ENCODE results near the gene TMEM120B.

The TMEM120B gene

DNA sequence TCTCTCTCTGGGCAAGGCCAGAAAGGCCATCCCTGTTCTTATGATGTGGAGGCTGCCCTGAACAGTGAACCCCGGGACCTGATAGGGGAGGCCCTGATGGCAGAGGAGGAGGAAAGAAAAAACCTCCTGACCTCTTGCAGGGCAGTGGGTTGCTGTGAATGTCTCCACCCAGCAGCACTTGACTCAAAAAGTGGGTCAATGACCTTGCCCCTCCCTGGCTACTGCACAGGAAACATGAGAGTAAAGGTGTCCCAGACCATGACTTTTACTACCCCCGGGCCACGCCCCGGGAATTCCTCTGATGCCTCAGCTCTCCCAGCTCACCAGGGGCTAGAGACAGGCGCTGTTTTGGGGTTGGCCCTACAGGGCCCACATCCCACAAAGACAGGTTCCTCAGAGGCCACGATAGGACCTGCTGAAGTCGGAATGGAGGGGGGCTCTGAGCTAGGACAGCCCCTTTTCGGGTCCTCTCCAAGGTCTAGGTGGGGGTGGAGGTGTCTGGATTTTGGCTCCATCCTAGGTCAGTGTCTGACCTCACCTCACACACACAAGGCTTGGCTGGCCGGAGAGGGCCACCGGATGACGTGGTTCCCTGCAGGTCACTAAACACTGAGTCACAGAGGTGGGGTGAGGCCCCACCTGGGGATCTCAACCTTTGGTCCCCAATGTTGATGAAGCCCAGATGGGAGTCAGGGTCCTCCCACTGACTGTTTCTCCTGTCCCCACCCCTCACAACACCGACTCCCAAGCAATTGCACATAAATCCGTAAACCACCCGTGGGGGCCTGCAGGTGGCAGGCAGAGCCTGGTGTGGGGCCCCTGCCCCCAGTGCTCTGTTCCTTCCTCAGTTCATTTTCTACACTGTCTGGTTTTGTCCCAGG, 79.4 kb downstream of the TMEM120B start:
- H3K4me3 ChIP-seq (replicated peaks; ENCODE audit: low read depth, low read length): no peak overlapping the region
- TF ChIP-seq, protein P1, sequence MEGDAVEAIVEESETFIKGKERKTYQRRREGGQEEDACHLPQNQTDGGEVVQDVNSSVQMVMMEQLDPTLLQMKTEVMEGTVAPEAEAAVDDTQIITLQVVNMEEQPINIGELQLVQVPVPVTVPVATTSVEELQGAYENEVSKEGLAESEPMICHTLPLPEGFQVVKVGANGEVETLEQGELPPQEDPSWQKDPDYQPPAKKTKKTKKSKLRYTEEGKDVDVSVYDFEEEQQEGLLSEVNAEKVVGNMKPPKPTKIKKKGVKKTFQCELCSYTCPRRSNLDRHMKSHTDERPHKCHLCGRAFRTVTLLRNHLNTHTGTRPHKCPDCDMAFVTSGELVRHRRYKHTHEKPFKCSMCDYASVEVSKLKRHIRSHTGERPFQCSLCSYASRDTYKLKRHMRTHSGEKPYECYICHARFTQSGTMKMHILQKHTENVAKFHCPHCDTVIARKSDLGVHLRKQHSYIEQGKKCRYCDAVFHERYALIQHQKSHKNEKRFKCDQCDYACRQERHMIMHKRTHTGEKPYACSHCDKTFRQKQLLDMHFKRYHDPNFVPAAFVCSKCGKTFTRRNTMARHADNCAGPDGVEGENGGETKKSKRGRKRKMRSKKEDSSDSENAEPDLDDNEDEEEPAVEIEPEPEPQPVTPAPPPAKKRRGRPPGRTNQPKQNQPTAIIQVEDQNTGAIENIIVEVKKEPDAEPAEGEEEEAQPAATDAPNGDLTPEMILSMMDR (IDR thresholded peaks at IDR 0.05; ENCODE audit: low read depth, low read length, missing control alignments): no peak
- DNase-seq (ENCODE audit: extremely low read depth, low read depth): no peak

DNA sequence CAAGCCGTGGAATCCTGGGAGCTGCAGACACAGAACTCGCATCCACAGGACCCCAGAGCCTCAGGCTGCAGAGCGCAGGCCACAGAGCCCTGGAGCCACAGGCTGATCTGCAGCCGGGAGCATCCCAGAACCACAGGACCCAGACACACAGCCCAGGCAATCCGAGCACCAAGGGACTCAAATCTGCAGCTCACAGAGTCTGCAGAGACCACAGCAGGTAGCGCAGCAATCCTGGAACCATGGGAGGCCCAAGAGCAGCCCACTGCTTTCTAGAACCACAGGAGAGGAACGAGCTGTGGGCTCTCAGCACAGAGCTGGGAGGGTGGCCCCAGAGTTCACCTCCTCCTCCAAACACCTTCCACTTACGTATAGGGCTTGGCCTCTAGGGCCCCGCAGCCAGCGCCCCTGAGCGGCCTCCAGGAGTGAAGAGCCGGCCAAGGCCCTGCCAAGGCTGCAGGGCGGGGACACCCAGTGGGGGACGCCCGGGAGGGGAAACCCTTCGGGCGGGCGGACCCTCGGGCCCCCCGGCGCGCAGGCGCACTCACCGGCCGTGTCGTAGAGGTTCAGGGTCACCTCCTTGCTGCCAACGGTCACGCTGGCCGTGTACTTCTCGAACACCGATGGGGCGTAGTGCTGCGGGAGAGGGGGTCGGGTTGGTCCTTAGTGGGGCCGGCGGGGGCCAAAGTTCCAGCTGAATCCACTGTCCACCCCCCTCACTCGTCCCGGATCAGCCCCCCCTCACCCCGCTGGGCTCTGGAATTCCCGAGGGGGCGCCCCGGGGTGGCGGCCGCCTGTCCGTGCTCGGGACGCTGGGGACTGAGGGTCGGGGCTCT, 80.3 kb downstream of the TMEM120B start:
- TF ChIP-seq, protein P1 (IDR thresholded peaks at IDR 0.05; ENCODE audit: low read depth, low read length, missing control alignments): no peak
- peak overlapping the region; percentile 45 for H3K4me3 ChIP-seq (replicated peaks; ENCODE audit: low read depth, low read length)
- no peak for DNase-seq (ENCODE audit: extremely low read depth, low read depth)

DNA sequence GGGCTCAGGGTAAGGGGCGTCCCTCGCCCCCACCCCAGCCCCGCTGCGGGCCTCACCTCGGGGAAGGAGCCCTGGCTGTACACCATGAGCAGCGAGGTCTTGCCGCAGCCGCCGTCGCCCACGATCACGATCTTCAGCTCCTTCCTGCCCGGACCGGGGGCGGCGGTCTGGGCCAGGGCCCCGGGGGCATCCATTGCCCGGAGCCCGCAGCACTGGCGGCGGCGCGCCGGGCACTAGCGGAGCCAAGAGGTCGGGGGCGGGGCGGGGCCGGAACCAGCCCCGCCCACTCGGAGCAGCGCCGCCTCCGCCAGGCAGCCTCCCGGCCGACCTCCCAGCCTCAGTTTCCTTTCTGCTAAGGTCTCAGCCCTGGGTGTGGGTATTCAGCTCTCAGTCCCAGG, 80.9 kb downstream of the TMEM120B start, which contains the start of gene RHOF:
RHOF (minus strand) TSS at position 249 of the 398 bp plus-strand sequence; CDS start at position 194, 55 bp downstream.
- no peak for DNase-seq (ENCODE audit: extremely low read depth, low read depth)
- peak within 1 kb of the TSS; percentile 45 for H3K4me3 ChIP-seq (replicated peaks; ENCODE audit: low read depth, low read length)
- TF ChIP-seq, protein P1 (IDR thresholded peaks at IDR 0.05; ENCODE audit: low read depth, low read length, missing control alignments): no peak

DNA sequence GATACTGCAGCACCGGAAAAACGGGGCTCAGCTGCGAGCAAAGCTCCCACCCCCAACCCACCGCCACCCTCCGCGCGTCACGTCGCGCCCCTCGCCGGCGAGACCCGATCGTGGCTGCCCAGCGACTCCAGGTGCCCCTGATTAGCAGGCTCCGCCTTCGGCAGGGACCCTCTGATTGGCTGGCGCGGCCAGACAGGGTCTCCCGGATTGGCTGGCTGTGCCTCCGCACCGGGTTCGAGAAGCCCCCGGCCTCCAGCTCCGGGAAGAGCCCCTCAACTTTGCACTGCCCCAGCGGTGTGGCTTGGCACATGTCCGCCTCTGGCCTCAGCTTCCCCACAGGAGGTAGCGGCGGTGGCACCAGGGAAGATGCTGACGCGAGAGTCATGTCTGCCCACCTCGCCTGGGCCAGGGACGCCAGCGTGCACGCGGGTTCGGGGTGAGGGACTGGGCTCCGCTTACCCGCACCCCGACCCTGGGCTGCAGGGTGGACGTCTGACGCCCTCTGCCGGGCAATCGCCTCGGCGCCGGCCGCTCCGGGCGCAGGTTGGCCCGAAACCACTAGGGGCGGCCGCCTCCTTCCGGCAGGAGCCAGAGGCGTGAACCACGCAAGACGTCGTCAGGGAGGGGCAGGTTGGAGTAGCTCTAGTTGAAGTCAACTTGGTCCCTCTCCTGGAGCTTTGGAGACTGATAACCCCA, 81.4 kb downstream of the TMEM120B start:
- H3K4me3 ChIP-seq (replicated peaks; ENCODE audit: low read depth, low read length): peak overlapping the region; percentile 45
- no peak for DNase-seq (ENCODE audit: extremely low read depth, low read depth)
- TF ChIP-seq, protein P1 (IDR thresholded peaks at IDR 0.05; ENCODE audit: low read depth, low read length, missing control alignments): peak; percentile 100

DNA sequence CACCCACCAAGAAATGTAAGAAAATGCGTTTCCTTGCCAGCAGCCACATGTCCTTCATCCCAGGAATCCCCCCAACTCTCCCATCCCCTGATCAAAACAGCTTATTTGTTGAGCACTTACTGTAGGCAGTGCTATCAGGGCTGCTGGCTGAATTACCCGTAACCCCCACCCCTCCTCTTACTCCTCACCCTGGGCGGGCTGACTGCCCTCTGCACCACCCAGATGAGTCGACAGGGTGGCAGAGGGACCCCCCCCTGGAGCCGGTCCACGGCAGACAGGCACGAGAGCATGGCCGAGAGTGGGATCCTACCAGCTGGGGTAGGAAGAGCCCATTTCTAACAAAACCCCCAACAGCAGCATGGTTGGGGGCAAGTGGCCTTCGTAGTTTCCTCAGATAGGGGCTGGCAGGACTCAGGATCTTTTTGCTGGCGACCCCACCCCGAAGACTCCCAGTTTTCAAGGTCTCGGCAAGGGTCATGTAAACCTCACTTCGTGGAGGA, 82.0 kb downstream of the TMEM120B start:
- no peak for DNase-seq (ENCODE audit: extremely low read depth, low read depth)
- peak overlapping the region; percentile 45 for H3K4me3 ChIP-seq (replicated peaks; ENCODE audit: low read depth, low read length)
- TF ChIP-seq, protein P1 (IDR thresholded peaks at IDR 0.05; ENCODE audit: low read depth, low read length, missing control alignments): no peak

Data from HFF-Myc (cell line).